ENCODE results near the gene MAOA.
"Not testable (repeated sequence)": the region's sequence is repeated elsewhere in the genome, so short reads cannot be mapped to it uniquely, and the experiment has no call there.

The MAOA gene

DNA sequence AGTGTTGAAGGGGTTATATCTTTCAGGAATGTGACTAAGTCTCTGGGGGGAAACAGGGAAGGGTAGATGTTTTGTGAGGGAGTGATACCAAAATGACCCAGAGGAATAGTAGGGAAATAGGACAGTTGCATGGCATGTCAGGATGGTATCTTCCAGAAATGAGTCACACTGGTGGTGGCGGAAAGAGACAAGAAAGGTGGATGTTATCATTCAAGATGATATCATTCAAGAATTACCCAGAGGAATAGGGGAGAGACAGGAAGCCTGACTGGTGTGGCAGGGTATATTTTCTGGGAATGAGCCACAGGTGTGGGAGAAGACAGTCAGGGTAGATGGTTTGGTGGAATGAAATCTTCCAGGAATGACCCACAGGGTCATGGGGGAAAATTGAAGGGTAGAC is 61.1 kb downstream of the MAOA start:
- DNase-seq (ENCODE audit: low read depth in 2 of 2) = no peak

- DNase-seq (ENCODE audit: low read depth in 2 of 2) = no peak
These were observed 62.0 kb downstream of the MAOA start for GRCh38 chrX:43718081-43718480.

- no peak for DNase-seq (ENCODE audit: low read depth in 2 of 2)
These were observed 62.4 kb downstream of the MAOA start for GRCh38 chrX:43718546-43718945.

DNA sequence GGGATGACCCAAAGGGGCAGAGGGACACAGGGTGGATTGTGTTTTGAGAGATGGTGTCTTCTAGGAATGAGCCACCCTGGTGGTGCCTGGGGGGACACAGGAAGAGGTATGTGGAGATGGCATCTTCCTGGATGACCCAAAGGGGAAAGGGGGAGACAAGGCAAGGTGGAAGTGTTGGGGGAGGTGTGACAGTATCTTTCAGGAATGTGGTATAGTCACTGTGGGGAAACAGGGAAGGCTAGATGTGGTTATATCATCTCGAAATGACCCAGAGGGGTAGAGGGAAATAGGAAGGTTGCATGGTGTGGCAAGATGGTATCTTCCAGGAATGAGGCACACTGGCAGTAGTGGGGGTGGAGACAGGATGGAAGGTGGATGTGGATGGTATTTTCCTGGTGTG is 62.9 kb downstream of the MAOA start:
- DNase-seq (ENCODE audit: low read depth in 2 of 2) = no peak

- DNase-seq (ENCODE audit: low read depth in 2 of 2) = no peak
These were observed 64.0 kb downstream of the MAOA start for GRCh38 chrX:43720082-43720481.

DNA sequence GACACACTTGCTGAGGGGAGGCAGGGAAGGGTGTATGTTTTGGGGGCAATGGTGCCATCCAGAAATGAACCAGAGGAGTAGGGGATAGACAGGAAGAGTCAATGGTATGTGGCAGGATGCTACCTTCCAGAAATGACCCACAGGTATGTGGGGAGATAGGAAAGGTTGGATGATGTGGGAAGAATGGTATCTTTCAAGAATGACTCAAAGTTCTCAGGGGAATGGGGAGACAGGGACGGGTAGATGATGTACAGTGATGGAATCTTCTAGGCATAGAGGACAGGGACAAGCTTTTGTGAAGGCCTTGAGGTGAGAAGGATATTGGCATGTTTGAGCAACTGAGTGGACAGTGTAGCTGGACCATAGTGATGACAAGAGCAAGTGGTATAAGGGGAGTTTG is 64.9 kb downstream of the MAOA start:
- DNase-seq (ENCODE audit: low read depth in 2 of 2) = no peak

DNA sequence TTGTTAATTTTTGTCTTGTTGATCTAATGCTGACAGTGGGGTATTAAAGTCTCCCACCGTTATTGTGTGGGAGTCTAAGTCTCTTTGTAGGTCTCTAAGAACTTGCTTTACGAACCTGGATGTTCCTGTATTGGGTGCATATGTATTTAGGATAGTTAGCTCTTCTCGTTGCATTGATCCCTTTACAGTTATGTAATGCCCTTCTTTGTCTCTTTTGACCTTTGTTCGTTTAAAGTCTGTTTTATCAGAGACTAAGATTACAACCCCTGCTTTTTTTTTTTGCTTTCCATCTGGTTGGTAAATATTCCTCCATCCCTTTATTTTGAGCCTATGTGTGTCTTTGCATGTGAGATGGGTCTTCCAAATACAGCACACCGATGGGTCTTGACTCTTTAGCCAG is 69.1 kb downstream of the MAOA start:
- not testable (repeated sequence) for DNase-seq (ENCODE audit: low read depth in 2 of 2)

DNA sequence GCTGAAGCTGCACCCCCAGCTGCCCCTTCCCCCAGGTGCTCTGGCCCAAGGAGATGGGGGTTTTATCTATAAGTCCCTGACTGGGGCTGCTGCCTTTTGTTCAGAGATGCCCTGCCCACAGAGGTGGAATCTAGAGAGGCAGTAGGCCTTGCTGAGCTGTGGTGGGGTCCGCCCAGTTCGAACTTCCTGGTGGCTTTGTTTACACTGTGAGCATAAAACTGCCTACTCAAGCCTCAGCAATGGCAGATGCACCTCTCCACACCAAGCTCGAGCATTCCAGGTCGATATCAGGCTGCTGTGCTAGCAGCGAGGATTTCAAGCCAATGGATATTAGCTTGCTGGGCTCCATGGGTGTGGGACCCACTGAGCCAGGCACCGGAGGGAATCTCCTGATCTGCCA is 71.2 kb downstream of the MAOA start:
- not testable (repeated sequence) for DNase-seq (ENCODE audit: low read depth in 2 of 2)

DNA sequence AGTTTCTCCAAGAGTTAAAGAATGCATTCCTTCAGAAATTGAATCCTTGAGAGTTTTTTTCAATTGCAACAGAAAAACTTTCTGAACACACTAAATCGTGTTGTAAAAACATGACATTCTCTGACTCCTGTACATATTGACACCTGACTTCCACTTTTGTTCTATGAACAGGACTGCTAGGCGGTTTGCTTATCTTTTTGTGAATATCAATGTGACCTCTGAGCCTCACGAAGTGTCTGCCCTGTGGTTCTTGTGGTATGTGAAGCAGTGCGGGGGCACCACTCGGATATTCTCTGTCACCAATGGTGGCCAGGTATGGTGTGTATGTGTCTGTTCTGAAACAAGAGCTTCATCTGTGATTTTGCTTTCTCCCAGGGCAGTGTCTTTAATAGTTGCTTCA is 71.9 kb downstream of the MAOA start:
- DNase-seq (ENCODE audit: low read depth in 2 of 2) = no peak

DNA sequence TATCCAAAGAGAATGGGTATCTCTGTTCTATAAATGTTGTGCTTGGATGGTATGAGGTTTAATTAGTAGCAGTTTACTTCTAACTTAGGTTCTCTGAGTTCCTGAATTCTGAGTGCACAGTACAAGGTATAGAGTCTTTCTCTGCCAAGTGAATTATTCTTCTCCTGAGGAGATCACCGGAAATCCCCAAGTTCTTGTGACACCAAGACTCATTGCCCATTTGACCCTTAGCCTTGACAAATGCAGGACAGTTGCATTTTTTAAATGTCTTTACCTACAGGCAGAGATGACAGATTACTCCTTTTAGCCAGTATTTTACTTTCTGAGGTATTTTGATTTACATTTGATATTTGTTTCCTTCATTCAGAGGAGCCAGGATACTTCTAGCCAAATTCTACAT is 72.9 kb downstream of the MAOA start:
- DNase-seq (ENCODE audit: low read depth in 2 of 2) = no peak

- no peak for DNase-seq (ENCODE audit: low read depth in 2 of 2)
These were observed 75.0 kb downstream of the MAOA start for GRCh38 chrX:43731086-43731485.

- no peak for DNase-seq (ENCODE audit: low read depth in 2 of 2)
These were observed 77.6 kb downstream of the MAOA start for GRCh38 chrX:43733699-43734098.

DNA sequence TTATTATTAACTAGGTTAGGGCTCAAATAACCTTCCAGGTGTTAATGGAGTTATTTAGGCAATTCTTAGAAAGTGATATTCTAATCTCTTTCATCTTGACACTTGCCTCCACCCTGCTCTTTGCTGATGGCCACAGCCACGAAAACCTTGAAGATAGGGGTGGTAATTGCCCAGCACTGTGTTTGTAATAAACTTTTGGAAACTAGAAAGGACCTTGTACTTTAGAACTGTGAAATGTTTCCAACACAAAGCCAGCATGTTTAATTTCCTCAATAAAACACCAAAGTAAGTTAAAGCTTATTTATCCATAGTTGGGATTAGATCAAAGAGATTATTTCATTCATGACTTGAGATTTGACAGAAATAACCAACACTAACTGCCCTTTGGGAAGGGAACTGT is 78.3 kb downstream of the MAOA start:
- DNase-seq (ENCODE audit: low read depth in 2 of 2) = no peak

GRCh38 chrX:43735534-43735933 is 79.4 kb downstream of the MAOA start:
- DNase-seq (ENCODE audit: low read depth in 2 of 2) = no peak

- DNase-seq (ENCODE audit: low read depth in 2 of 2) = no peak
These were observed 79.9 kb downstream of the MAOA start for GRCh38 chrX:43735957-43736356.

GRCh38 chrX:43741843-43742573 is 85.9 kb downstream of the MAOA start:
- no peak for DNase-seq (ENCODE audit: low read depth in 2 of 2)

- DNase-seq (ENCODE audit: low read depth in 2 of 2) = no peak
These were observed 87.2 kb downstream of the MAOA start for GRCh38 chrX:43743100-43743822.

DNA sequence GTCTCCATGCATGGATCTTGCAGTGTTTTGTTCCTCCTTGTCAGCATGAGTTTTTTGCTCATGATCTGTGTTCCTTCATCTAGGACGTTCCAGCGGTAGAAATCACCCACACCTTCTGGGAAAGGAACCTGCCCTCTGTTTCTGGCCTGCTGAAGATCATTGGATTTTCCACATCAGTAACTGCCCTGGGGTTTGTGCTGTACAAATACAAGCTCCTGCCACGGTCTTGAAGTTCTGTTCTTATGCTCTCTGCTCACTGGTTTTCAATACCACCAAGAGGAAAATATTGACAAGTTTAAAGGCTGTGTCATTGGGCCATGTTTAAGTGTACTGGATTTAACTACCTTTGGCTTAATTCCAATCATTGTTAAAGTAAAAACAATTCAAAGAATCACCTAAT is 88.2 kb downstream of the MAOA start:
- DNase-seq (ENCODE audit: low read depth in 2 of 2) = no peak

DNA sequence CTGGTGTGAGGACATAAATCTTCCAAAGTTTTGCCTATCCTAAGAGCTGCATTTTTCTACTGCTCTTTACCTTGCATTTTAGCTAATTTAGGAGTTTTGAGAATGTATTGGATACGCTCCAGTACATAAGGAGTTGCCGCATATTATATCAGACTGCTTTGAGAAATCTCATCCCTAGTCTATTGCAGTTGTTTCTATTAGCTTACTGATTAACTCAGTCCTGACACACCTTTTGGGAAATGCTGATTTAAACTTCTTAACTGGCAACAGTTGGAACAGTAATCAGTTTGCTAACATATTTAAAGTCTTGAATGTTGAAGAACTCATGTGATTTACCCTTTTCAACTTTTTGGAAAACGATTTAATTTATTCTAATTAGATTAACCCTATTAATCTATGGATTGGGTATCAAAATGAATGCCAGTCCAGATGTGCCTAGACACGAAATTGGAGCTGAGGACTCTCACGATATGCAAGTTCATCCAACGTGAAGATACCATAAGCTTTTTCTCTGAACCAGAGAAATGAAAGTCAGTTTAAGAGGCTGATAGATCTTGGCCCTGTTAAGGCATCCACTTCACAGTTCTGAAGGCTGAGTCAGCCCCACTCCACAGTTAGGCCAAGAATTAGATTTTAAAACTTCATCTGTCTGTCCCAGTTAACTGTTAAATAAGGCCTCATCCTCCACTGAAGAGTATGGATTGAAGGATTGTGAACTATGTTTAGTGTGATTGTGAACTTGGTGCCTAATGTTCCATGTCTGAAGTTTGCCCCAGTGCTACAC is 90.0 kb downstream of the MAOA start:
- no peak for DNase-seq (ENCODE audit: low read depth in 2 of 2)

- no peak for DNase-seq (ENCODE audit: low read depth in 2 of 2)
These were observed 91.4 kb downstream of the MAOA start for GRCh38 chrX:43747476-43747875.

GRCh38 chrX:43750248-43750676 is 94.2 kb downstream of the MAOA start:
- DNase-seq (ENCODE audit: low read depth in 2 of 2) = peak in 1 of 2 experiments; percentile 2

DNA sequence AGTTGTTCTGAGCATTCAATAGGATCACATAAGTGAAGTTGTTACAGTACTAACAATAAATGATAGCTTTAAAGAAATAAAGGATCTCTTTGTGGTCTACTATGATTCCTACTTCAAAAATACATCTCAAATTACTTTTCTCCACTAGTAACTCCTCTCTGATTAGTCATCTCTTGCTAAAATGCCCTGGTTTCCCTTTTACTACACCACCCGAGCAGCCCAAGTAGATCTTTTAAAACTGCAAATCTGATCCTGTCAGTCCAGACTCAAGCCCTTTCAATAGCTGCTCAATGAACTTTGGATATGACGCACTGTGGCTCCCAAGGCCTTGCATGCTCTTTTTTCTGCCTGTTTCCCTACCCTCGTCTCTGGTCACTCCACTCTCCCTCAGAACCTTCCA is 97.5 kb downstream of the MAOA start:
- DNase-seq (ENCODE audit: low read depth in 2 of 2) = no peak

- DNase-seq (ENCODE audit: low read depth in 2 of 2) = no peak
These were observed 100.0 kb downstream of the MAOA start for GRCh38 chrX:43756076-43756475.
